Kidney capillary endothelial cell (primary cell): ENCODE data around the gene TET2.

Experiments
- DNase-seq: peaks from one replicate; pipeline ENCODE4 v3.0.0-alpha.2; 2018; ENCODE audit warnings: low spot score

The TET2 gene

GRCh38 chr4:105140684-105141490 is 5.8 kb upstream of the TET2 start:
- peak; percentile 25 for DNase-seq

- DNase-seq, result no peak
These were observed 1.3 kb upstream of the TET2 start for GRCh38 chr4:105145156-105145902.

- no peak for DNase-seq
These were observed 787 bp upstream of the TET2 start for GRCh38 chr4:105145903-105146275.

DNA sequence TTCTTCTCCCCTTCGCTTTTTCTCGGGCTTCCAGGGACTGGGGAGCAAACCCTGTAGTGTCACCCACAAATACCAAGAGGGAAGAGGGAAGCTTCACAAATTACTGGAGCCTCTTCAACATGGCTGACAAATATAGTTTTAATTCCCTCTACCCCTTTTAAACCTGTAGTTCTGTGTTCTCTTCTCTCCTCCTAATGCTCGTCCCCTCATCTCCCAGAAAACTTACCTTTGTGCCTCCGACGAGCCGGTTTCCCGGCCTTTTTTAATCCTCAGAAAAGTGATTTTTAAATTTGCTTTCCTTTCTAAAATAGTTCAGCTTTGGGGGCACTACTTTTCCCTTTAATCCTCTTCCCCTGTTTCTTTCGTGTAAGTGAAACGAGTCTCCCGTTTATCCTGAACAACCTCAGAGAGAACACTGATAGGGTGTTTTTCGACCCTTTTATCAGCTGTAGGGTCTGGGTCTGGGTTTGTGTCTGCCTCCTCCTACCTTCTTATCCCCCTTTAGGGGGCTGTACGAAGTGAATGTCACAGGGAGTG is 408 bp downstream of the TET2 start:
- DNase-seq, result peak; percentile 16

DNA sequence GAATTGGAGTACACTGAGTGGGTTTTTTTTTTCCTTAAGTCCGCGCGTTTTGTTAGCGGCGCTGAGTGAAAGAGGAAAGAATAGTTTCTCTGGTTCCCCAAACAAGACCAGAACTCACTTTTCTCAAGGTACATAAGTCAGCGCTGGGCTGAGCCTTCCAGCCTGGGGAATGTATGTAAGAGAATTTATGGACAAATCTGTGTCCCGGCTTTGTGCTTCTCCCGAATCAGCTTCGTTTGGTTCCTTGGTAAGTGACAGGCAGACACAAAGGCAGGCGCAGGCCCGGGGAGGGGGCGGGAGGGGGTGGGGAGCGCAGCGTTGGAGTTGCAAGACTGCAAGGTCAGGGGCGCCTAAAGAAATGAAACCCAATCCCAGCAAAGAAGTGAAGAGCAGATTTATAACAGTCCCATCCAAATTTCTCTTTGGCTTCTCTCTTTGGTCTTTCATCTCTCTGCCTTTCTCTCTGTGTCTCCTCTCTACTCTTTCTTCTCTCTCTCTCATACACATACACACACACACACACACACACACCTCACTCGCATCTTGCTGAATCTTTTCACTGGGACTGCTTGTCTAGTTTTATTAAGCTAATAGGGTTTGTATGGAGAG is 981 bp downstream of the TET2 start:
- DNase-seq, result peak; percentile 30

GRCh38 chr4:105148356-105148755 is 1.7 kb downstream of the TET2 start:
- no peak for DNase-seq

DNA sequence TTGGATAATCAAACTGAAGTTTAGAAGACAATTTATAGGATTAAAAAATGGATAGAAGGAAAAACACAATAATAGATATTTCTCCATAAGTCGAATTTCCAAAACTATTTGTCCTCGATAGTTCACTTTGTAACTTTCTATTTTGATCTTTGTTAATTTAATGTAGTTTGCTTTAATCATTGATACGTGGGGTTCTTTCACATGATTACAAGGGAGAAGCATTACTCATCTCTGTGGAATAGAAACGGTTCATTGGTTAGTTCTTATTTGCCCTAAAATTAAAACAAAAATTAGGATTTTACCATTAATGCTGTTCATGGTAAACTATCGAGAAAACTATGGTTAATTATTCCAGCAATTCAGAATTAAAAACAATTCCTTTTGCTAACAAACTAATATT is 2.1 kb downstream of the TET2 start:
- DNase-seq, result no peak

DNA sequence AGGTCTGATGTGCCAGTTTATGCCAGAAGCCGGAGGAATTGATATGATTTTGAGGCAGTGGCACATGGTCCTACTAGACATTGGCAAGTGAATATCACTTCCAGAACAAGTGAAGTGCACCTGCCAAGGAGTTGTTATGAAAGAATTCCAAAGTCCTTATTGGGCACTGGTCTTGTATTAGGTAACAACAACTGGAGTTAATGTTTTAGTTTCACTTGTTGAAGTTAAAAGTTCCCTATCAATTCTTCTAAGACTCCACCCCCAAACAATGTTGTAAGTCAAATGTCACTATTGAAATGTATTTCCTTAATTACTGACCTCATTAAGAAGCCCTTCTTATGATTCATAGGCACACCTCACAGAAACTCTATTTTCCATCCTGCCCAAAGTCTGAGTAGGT is 3.1 kb downstream of the TET2 start:
- no peak for DNase-seq

DNA sequence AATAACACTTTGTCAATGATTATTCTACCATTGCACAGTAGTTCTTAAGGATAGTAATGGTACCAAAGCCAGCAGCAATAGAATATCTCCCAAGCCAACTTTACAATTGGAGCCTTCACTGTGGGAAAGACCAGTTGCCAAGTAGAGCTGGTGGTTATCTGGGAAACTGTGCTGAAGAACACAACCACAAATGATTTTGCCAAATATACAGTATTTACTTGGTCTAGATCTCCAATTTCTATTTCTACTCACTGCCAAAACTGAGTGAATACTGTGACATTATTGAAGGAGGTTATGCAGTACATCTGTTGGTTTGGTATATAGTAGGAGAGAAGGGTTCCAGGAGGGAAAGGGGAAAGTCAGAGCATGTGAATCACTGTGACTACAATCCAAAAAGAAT is 3.8 kb downstream of the TET2 start:
- DNase-seq, result no peak

DNA sequence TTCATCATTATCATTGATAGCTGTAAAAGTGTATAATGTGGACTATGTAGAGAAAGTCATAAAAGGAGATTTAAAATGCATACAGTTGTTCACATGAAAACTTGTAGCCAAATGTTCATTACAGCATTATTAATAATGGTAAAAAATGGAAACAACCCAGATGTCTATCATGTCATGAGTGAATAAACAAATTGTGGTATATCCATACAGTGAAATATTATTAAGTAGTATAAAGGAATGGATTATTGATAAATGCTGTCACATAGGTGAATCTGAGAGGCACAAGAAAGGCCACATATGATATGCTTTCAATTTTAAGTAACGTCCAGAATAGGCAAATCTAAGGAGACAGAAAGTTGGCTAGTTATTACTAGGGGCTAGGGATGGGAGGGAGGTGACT is 7.1 kb downstream of the TET2 start:
- no peak for DNase-seq

DNA sequence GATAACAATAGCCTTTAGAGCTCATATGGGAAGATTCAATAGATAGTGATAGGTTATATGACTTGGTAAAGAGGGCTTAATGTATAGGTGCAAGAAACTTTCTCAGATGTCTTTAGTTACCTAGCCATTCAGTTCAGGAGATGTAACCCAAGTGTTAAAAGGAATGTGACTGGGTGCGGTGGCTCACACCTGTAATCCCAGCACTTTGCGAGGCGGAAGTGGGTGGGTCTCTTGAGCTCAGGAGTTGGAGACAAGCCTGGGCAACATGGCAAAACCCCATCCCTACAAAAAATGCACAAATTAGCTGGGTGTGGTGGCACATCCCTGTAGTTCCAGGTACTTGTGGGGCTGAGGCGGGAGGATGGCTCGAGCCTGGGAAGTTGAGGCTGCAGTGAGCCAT is 7.9 kb downstream of the TET2 start:
- DNase-seq, result no peak

DNA sequence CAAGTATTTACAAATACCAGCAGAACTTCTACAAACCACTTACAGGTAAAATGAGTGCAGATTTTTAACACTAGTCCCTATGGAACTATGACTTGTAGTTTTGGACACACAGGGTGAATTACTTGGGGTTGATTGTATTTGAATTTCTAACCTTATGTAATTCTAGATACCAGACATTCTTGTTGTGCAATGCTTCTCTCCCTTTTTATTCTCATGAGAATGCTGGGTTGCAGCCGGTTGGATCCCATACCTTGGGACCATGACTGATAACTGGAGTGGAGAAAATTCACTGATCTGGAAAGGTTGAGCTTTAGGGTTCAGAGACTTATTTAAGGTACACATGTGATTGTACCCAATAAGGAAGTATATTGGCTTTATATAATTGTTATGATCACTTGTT is 8.8 kb downstream of the TET2 start:
- DNase-seq, result no peak

DNA sequence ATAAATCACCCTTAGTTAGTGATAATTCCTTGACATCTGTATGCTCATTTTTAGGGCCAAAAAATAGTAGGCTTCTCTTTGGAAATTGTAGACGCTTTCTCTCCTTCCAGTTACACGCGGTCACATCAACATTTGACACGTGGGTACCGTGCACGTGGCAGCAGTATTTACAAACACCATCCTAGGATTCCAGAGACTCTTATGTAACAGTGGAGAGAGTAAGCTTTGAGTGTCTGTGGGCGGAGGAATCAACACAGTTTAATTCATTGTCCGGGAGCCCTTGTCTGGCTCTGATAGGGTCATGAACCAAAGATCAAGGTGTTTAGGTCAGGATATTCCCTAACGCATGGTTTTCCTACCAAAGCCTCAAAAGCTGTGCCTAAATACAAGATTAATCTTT is 12.2 kb downstream of the TET2 start:
- no peak for DNase-seq

GRCh38 chr4:105162123-105162796 is 15.6 kb downstream of the TET2 start:
- DNase-seq, result no peak

GRCh38 chr4:105164548-105164947 is 17.9 kb downstream of the TET2 start:
- no peak for DNase-seq

GRCh38 chr4:105166066-105166465 is 19.4 kb downstream of the TET2 start:
- no peak for DNase-seq

DNA sequence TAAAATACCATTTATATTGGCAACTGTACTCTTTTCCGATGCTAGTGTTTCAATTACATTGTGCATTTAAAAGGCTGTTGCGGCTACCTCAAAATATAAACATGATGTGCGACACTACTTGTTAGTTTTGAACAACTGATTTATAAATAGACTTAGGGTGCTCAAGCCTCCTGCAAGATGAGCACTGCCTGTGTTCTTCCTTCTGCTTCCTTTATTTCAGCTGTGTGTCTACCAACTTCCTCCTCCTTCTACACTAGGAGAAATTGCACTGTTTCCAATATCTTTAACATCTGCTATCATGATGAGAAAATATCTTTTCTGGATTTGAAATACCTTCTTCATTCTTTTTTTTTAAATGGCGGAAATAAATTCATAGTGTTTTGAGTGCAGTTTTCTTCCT is 24.0 kb downstream of the TET2 start:
- DNase-seq, result no peak

GRCh38 chr4:105171912-105172311 is 25.2 kb downstream of the TET2 start:
- DNase-seq, result no peak

DNA sequence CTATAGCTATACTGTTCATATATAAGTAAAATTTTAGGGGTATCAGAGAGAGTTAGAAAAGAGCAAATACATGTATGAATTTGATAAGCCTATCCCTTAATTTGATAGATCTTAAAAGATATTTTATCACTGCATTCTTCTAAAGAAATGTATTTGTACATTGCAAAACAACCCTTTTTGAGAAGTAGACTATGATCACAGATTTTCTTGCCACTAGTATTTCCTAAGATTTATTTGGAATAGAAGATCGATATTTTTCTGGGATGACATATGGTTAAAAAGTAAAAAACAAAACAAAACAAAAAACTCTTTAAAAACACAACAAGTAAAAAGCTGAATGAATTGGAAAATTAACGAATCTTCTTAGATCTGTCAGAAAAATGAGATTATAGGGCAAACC is 27.4 kb downstream of the TET2 start:
- DNase-seq, result no peak

GRCh38 chr4:105179539-105180401 is 33.1 kb downstream of the TET2 start:
- DNase-seq, result no peak

GRCh38 chr4:105181259-105181658 is 34.6 kb downstream of the TET2 start:
- DNase-seq, result no peak
